ENCODE measurements around the gene NEGR1.

- TF ChIP-seq CTCF (IDR thresholded peaks at IDR 0.05) (no peak), ZNF416 (CRISPR knock-in tag; IDR thresholded peaks at IDR 0.05) (no peak), NFYB (CRISPR knock-in tag; conservative IDR thresholded peaks at IDR 0.05; ENCODE audit: low read depth) (no peak), ELF4 (CRISPR knock-in tag; IDR thresholded peaks at IDR 0.05; ENCODE audit: low read depth) (no peak), ZBTB43 (CRISPR knock-in tag; IDR thresholded peaks at IDR 0.05) (no peak), ZNF281 (CRISPR knock-in tag; IDR thresholded peaks at IDR 0.05) (no peak), STAT6 (CRISPR knock-in tag; conservative IDR thresholded peaks at IDR 0.05; ENCODE audit: low read depth) (no peak), NR1H2 (CRISPR knock-in tag; IDR thresholded peaks at IDR 0.05) (no peak), CBFB (CRISPR knock-in tag; IDR thresholded peaks at IDR 0.05; ENCODE audit: low read depth) (no peak), IRF1 (CRISPR knock-in tag; IDR thresholded peaks at IDR 0.05) (no peak), ESRRA (CRISPR knock-in tag; IDR thresholded peaks at IDR 0.05; ENCODE audit: borderline replicate concordance) (no peak)
Observed at GRCh38 chr1:71809085-71809484, 473.3 kb downstream of the NEGR1 start.
